ENCODE results near the gene ELMO1.

GRCh38 chr7:36821617-36822016, 627.0 kb downstream of the ELMO1 start:
- TF ChIP-seq EZH2 (IDR thresholded peaks at IDR 0.05; ENCODE audit: borderline replicate concordance, low read depth, low read length, poor library complexity, severe bottlenecking) (no peak), CTCF (conservative IDR thresholded peaks at IDR 0.05; ENCODE audit: low read depth, low read length) (no peak)

Measured in A673 (cell line).